ENCODE data around the gene XPR1. TPM values are rescaled to one million over a fixed set of nuclear protein-coding genes. Genes with fewer than 3 reads are reported as not detected.
"Not testable (repeated sequence)": the region's sequence is repeated elsewhere in the genome, so short reads cannot be mapped to it uniquely, and the experiment has no call there.

Gene XPR1
- total RNA-seq, 2 donors from 2014 or later = 32.6 to 60.2 TPM

DNA sequence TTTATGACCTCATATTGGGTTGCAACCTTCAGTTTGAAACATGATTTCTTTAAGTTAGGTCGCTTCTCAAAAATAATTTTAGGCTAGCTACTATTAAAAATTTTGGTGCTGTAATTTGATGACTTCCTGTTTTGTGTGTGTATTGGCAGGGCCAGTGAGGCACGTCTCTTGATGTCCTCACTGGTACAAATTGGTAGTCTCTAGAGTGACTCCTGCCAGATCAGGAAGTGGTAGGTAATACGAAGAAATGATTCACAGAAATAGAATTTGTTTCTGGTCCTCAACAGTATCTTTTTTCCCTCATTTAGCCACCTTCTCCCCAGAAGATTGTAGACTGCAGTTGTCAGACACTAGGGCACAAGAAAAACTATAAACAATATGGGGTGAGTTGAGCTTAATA, 160.0 kb downstream of the XPR1 start:
- DNase-seq (no peak), ATAC-seq (no peak)
- intact Hi-C loops (cut with DNase I, micrococcal nuclease) = no loop called here

DNA sequence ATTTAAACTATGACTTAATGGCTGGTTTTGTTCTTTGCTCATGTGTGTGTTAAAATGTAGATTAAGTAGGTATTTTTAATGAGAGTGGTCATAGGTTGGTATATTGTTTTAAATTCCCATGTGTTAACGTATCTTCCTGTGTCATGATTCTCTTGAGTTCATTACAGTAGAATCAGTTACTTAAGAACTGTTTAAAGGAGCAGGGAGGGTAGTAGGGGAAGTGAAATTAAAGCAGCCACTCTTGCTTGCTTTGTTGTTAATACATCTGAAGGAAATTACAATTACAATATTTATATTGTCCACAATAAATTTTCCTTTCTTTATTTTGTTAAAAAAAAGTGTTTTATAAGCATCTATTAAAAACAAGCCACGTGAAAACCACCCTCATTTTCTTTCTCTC, 161.6 kb downstream of the XPR1 start:
- intact Hi-C loops (cut with DNase I, micrococcal nuclease) = no loop called here
- ATAC-seq (no peak), DNase-seq (no peak)

DNA sequence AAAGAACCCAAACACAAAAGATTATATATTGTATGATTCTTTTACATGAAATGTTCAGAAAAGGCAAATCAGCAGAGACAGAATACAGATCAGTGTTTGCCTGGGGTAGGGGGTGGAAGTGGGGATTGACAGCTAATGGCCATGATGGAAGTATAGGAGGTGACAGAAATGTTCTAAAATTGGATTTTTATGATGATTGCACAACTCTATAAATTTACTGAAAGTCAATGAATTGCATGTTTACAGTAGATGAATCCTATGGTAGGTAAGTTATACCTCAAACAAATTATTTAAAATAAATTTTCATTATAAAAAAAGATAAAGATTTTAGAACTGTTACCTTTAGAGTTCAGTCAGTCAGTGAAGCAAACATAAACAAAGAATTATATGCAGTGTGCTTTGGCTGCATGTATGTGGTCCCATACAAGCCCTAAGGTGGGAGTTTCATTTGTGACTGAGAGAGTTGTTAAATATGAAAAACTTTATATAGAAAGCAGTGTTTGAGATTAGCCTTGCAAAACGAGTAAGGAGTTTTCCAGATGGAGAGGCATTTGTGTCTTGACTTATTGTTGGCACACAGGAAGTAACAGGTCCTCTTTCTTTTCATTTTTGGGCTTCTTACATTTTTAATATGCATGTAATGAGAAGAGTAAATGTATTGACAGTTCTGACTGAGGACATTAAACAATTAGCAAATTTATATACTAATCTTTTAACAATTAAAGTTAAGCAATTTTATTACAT, 165.2 kb downstream of the XPR1 start:
- intact Hi-C loops (cut with DNase I, micrococcal nuclease) = no loop called here
- DNase-seq (no peak), ATAC-seq (no peak)

DNA sequence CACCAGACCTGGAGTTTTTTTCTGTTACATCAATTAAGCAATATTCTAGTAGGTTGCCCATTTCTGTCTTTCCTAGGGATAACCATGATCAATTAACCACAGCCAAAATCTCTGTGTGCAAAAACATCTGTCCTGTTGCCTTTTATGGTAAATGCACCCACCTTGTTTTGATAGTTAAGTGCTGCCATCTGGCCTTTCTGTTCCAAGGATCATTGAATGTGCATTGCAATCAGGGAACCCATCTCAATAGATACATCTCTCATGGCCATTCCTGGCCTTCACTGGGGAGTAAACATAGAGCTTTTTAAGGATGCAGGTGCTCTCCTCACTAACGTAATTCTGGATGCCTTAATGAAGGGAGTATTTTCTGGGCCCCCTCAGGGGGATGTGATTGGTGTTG, 169.1 kb downstream of the XPR1 start:
- ATAC-seq = no peak
- intact Hi-C loops (cut with DNase I, micrococcal nuclease) = no loop called here

DNA sequence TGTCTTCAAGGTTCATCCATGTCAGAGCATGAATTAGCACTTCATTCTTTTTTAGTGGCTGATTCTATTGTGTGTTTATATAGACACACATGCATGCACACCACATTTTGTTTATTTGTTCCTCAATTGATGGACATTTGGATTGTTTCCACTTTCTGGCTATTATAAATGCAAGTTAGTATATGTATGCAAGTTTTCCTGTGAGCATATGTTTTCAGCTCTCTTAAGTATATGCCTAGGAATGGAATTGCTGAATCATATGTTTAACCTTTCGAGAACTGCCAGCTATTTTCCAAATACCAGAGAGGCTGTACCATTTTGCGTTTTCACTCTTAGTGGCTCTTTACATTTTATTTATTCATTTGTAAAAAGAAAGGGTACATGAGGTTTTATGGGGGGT, 171.0 kb downstream of the XPR1 start:
- intact Hi-C loops (cut with DNase I, micrococcal nuclease) = no loop called here
- ATAC-seq = no peak
- no peak for DNase-seq

More for the DNA sequence above, 169.1 kb downstream of the XPR1 start:
- DNase-seq = no peak

DNA sequence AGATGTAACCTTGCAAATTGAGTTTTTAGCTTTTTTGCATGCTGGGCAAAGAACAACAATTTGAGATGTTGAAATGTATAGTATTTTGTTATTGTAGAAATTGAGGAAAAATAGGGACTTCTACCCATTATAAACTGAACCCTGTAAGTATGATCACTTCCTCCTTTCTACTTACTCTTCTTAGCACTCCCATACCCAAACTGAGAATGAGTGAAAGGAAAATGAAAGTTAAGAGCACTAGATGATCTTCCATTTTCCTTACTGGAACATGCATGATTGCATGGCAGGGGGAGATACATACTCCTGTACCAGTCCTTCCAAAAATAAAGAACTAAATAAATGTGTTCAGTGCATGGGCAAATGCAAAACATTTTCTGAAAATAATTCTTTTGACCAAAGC, 173.5 kb downstream of the XPR1 start:
- ATAC-seq (no peak), DNase-seq (no peak)
- intact Hi-C loops (cut with DNase I, micrococcal nuclease) = no loop called here

DNA sequence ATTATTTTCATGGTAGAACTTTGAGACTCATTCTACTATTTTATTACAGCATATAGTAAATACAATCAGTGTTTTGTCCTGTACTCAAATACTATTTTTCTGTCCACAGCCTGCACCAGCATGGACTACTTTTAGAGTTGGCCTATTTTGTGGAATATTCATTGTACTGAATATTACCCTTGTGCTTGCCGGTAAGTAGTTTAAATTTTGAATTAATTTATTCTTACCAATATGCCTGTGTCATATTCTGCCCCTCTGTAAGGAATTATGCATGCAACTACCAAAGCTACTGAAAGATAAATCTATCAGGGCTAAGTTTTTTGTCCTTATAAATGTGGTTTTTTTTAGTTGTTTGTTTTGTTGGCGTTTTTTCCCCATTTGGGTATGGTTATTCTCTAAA, 179.5 kb downstream of the XPR1 start:
- intact Hi-C loops (cut with DNase I, micrococcal nuclease) = no loop called here
- DNase-seq (no peak), ATAC-seq (no peak)

DNA sequence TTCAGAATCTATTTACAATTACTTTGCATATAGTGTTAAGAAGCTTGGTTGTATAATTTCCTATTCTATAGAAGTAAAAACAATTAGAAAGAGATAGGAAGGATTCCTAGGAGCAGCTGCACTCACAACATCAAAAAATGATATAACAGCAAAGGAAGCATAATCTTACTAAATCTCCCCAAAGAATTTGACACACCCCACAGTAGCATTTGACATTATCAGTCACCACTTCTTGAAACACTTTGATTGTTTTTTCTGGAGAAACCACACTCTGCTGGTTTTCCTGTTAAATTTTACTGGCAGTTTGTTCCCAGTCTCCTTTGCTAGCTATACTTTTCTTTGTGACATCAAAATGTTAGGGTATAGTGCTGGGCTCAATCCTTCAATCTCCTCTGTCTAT, 180.1 kb downstream of the XPR1 start:
- intact Hi-C loops (cut with DNase I, micrococcal nuclease) = no loop called here
- no peak for ATAC-seq
- no peak for DNase-seq

DNA sequence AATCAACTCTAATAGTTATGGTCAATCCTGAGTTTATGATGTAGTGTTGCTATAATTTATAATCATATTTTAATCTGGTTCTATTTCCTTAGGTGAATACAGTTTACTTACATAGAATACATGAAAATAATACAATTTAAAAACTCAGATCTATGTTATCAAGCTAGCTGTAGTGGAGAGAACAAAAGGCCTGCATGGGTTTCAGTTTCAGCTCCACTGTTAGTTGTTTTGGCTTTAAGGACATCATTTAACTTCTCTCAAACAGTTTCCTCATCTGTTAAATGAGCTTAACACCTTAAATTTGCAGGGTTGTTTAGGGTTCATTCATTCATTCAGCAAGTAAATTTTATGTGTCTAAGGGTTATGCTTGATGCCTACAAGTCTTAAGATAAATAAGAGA, 182.4 kb downstream of the XPR1 start:
- DNase-seq (no peak), ATAC-seq (no peak)
- intact Hi-C loops (cut with DNase I, micrococcal nuclease) = no loop called here

DNA sequence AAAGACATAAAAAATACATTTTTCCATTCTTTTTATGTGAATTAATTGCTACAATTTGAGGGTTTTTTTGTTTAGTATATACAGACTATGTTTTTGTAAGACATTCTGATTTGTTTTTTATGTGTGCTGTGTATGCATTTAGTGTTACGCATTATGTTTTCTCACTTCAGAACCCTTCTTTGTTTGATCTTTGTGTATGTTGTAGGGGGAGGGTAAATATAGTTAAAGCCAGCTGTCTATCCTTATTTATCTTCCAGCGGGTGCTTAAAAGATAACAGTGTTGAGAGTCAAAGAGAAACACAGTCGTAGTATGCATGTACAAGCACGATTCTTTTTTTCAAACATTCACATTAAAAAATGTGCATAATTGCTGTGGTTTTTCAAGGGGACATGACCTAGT, 183.4 kb downstream of the XPR1 start:
- intact Hi-C loops (cut with DNase I, micrococcal nuclease) = no loop called here
- DNase-seq (no peak), ATAC-seq (no peak)

DNA sequence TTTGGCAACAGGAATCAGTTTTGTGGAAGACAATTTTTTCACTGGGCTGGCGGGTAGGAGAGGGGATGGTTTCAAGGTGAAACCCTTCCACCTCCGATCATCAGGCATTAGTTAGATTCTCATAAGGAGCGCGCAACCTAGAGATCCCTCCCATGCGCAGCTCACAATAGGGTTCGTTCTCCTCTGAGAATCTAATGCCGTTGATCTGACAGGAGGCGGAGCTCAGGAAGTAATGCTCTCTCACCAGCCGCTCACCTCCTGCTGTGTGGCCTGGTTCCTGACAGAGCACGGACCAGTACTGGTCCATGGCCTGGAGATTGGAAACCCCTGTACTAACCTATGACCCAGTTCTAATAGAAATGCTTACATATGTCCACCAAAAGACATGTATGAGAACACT, 184.3 kb downstream of the XPR1 start:
- intact Hi-C loops (cut with DNase I, micrococcal nuclease) = no loop called here
- DNase-seq (no peak), ATAC-seq (no peak)

DNA sequence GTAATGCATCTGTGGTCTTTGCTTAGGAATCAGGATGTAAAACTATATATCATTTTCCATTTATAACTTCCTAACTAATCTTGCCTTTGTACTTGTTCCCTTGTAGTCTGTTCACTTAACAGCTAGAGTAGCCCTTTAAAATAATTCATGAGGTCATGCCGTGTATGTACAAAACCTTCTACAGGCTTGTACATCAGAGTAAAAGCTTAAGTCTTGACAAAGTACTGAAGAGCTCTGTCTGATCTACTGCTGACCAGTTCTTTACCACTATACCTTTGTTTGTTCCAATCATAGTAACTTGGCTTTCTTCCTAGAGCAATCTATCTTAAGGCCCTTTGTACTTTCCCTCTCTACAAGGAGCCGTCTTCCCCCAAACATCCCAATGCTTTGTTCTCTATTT, 190.1 kb downstream of the XPR1 start:
- DNase-seq = no peak
- intact Hi-C loops (cut with DNase I, micrococcal nuclease) = no loop called here
- peak; percentile 78 for ATAC-seq

DNA sequence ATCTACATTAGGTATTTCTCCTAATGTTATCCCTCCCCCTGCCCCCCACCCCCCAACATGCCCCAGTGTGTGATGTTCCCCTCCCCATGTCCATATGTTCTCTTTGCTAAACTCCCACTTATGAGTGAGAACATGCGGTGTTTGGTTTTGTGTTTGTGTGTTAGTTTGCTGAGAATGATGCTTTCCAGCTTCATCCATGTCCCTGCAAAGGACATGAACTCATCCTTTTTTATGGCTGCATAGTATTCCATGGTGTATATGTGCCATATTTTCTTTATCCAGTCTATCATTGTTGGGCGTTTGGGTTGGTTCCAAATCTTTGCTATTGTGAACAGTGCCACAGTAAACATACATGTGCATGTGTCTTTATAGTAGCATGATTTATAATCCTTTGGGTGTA, 199.7 kb downstream of the XPR1 start:
- DNase-seq; intact Hi-C loops (cut with DNase I, micrococcal nuclease); ATAC-seq: not testable (repeated sequence)

DNA sequence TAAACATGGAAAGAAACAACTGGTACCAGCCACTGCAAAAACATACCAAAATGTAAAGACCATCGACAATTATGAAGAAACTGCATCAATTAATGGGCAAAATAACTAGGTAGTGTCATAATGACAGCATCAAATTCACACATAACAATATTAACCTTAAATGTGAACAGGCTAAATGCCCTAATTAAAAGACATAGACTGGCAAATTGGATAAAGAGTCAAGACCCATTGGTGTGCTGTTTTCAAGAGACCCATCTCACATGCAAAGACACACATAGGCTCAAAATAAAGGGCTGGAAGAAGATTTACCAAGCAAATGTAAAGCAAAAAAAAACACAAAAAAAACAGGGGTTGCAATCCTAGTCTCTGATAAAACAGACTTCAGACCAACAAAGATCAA, 201.4 kb downstream of the XPR1 start:
- DNase-seq; ATAC-seq; intact Hi-C loops (cut with DNase I, micrococcal nuclease): not testable (repeated sequence)

DNA sequence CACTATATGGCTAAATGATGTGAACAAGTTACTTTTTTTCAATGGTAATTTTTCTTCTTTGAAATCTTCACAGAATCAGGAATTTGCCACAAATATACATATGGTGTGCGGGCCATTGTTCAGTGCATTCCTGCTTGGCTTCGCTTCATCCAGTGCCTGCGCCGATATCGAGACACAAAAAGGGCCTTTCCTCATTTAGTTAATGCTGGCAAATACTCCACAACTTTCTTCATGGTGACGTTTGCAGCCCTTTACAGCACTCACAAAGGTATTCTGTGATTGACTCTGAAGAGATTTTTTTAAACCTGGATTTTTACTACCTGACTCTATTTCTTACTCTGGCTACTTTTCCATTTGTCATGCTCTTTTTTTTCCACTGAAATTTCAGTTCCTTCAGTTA, 204.6 kb downstream of the XPR1 start:
- intact Hi-C loops (cut with DNase I, micrococcal nuclease) = no loop called here
- ATAC-seq (no peak), DNase-seq (no peak)

DNA sequence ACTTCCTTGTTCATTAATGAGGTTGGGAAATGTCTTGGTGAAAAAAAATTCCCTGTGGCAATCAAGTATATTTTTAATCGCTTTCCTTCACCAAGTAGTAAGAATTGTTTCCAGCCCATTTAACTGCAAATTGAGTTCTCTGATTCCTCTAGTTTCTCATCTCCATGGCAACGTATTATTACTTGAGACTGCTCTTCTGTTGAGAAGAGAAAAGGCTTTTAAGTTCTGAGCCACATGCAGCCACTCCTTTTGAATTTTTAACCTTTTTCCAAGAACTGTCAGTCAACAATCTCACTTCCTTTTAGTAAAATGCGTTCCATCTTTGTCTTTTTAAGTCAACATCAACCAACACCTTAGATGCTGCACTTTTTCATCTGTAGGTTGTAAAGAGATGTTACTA, 205.2 kb downstream of the XPR1 start:
- intact Hi-C loops (cut with DNase I, micrococcal nuclease) = no loop called here
- DNase-seq (no peak), ATAC-seq (no peak)

DNA sequence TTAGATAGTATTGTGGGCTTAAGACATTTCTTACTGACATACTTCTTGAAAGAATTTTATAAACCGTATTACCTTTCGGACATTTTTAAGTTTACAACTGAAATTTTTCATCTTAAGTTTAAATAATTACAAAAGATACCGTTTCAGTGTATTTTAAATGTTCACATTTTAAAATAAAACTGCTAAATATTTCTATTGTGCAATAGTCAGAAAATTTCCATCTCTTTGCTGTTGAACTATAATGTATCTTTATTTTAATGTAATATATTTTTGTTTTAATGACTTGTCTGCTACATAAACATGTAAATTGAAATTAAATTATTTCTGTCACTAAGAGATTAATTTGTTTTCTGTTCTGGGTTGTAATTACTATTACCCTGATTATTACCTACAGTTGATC, 206.7 kb downstream of the XPR1 start:
- DNase-seq = no peak
- no peak for ATAC-seq
- intact Hi-C loops (cut with DNase I, micrococcal nuclease) = no loop called here

DNA sequence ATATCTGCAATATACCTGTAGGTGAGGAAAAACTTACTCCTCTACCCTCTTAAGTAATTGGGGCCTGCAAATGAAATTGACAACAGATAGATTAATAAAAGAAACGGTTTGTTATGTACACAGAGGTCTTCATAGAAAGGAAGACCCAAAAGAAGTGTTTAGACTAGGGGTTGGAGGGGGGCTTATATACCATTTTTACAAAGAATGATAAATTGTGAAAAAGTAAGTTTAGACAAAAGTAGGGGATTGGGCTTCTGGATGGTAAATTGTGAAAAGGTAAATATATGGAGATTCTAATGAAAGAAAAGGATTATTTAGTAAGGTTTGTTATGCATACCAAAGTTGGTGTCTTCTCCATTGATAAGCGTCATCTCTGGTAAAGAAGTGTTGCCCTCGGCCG, 207.7 kb downstream of the XPR1 start:
- intact Hi-C loops (cut with DNase I, micrococcal nuclease) = no loop called here
- DNase-seq (no peak), ATAC-seq (no peak)

DNA sequence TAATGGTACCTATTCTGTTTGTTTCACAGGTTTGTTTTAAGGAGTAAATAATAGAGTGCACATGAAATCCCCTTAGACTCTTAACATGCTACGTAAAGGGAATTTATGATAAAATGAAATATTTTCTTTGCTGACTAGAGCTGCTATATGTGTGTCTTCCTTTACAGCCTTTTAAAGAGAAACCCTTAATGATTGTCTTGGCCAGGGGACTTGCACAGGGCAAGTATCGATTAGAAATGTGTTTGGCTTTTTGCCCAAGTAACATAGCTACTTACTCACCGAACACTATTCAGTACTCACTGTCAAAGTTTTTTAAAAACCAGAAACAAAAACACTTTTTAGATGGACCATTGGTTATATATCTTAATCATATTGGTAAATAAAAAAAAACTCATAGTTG, 209.6 kb downstream of the XPR1 start:
- ATAC-seq (no peak), DNase-seq (no peak)
- intact Hi-C loops (cut with DNase I, micrococcal nuclease) = no loop called here

DNA sequence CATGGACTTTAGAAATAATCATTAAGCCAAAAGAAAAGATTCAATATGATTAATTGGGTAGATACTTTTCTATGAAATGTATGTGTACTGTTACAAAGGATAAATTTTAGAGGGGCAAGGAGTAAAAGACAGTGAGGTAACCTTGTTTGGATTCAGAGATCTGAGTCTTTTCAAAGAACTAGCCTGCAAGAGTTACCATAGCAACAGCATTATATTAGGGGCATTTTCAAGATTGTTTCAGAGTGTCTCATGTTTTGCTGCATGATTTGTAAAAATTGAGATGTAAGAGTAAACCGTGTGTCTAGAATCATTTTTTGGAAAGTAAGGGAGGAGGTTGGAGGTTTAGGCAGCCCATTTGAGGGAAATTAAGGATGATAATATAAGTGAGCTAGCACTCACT, 210.2 kb downstream of the XPR1 start:
- intact Hi-C loops (cut with DNase I, micrococcal nuclease) = no loop called here
- ATAC-seq (no peak), DNase-seq (no peak)

DNA sequence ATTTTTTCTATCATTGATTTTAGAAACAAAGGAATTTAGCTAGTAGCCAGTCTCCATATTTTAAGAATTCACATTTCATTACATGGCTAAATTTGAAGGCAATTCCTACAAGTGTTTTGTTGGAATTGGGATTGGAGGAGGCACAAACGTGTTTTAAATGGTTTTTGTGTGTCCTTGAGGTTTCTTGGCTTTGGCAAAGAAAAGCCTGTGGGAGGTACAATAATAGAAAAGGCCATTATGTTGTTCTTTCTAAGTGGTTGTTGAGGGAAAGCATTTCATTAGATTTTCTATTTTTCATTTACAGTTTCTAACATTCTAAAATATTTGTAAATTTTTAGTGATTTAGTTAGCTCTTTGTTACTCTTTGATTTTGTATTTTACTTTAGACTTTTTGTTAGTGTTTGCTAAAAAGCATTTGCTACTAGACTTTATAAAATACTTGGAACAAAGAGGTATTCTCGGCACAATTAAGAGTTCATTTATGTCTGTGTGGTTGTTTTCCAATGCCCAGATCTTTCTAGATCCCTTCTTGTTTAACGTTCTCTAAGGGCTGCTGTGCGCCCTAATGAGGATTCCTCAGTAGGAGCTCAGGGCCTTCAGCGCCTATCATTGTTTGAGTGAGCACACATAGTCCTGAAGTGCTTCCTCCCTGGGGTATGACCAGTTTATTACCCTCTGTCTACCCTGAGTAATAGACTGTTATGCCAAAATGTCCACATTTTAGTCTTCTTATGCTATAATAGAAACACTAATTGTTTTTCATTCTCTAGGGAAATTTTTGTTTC, 210.9 kb downstream of the XPR1 start:
- ATAC-seq (no peak), DNase-seq (no peak)
- intact Hi-C loops (cut with DNase I, micrococcal nuclease) = no loop called here

Data from left colon (tissue), 2 donors.